MCF 10A (cell line): ENCODE results near the gene NR2C2. TPM values are rescaled to one million over a fixed set of nuclear protein-coding genes. Genes with fewer than 3 reads are reported as not detected.

ENCODE experiments used
- Bru-seq: library from RNA; stranded (reverse); fragments of 400-500 nt; gene quantifications from one replicate; lab custom pipeline; 2021; lab: Mats Ljungman, UMichigan
- BruChase-seq, 2 experiments: library from RNA; stranded (reverse); fragments of 400-500 nt; gene quantifications; one replicate each; lab custom pipeline; 2021; lab: Mats Ljungman, UMichigan
- BruUV-seq: library from RNA; stranded (reverse); fragments of 400-500 nt; replicated peaks from 2 replicates; lab custom pipeline; 2021; lab: Mats Ljungman, UMichigan
- CTCF ChIA-PET: fragments of 300-600 bp; sonication (Branson Sonifier 250); formaldehyde crosslinking; extraction: SDS; loops from one replicate; lab custom pipeline; 2021; ENCODE audit warnings: antibody characterized with exemption, inconsistent platforms; lab: Yijun Ruan, JAX
- POLR2A ChIA-PET: fragments of 300-600, 350-650 bp; sonication (Branson Sonifier 250); formaldehyde crosslinking; extraction: SDS; loops from one replicate; lab custom pipeline; 2020; ENCODE audit warnings: antibody characterized with exemption, inconsistent platforms; lab: Yijun Ruan, JAX
- DNase-seq: peaks from one replicate; pipeline ENCODE4 v3.0.0-alpha.2; 2018; ENCODE audit not compliant: unreplicated experiment
- H3K27ac Mint-ChIP-seq: one replicate; pipeline ENCODE4 v1.8.0; 2022; ENCODE audit warnings: mild to moderate bottlenecking, low read depth, mixed read lengths; ENCODE audit not compliant: unreplicated experiment
- H3K27me3 Mint-ChIP-seq: one replicate; pipeline ENCODE4 v1.8.0; 2022; ENCODE audit warnings: mixed read lengths; ENCODE audit not compliant: insufficient read depth, unreplicated experiment
- H3K36me3 Mint-ChIP-seq: one replicate; pipeline ENCODE4 v1.8.0; 2022; ENCODE audit warnings: mild to moderate bottlenecking, moderate library complexity, mixed read lengths; ENCODE audit not compliant: insufficient read depth, unreplicated experiment
- H3K4me1 Mint-ChIP-seq: one replicate; pipeline ENCODE4 v1.8.0; 2022; ENCODE audit warnings: mixed read lengths; ENCODE audit not compliant: insufficient read depth, unreplicated experiment
- H3K4me3 Mint-ChIP-seq: one replicate; pipeline ENCODE4 v1.8.0; 2022; ENCODE audit warnings: mild to moderate bottlenecking, moderate library complexity, mixed read lengths; ENCODE audit not compliant: unreplicated experiment
- H3K9me3 Mint-ChIP-seq: one replicate; pipeline ENCODE4 v1.8.0; 2022; ENCODE audit warnings: mixed read lengths; ENCODE audit not compliant: unreplicated experiment
- intact Hi-C: fragments of 100-400 bp; cut with micrococcal nuclease; formaldehyde crosslinking; loops from 2 replicates; pipeline ENCODE4 v1.14.1; 2022
- long read RNA-seq: library from polyadenylated mRNA; stranded (forward); transcript quantifications from one replicate; pipeline ENCODE4 v2.0.0, GENCODE V29; 2022
- total RNA-seq: library from RNA; stranded (reverse); gene quantifications from 2 replicates; pipeline ENCODE4 v1.2.3, GENCODE V29; 2022
- TF ChIP-seq, protein P1 (sequence below): fragments of 200-600 bp; IDR thresholded peaks from one replicate; pipeline ENCODE4 v1.8.0; 2022; ENCODE audit warnings: antibody characterized with exemption, mild to moderate bottlenecking; ENCODE audit not compliant: unreplicated experiment

Gene NR2C2
- total RNA-seq = 42.4 and 45.2 TPM in 2 replicates
- percentile 80 among the genes with signal in this experiment for Bru-seq, nascent RNA
- percentile 85 among the genes with signal in this experiment for BruChase-seq, experiment 1, labeled RNA remaining after a 6-hour chase
- BruChase-seq, experiment 2, labeled RNA remaining after a 2-hour chase = percentile 83 among the genes with signal in this experiment
- long read RNA-seq, full-length matches to known transcripts = 6 of 21 reads
- long read RNA-seq, partial matches to known transcripts = 3 of 21 reads
- long read RNA-seq, other reads (novel, unspliced or antisense) = 12 of 21 reads

GRCh38 chr3:14947100-14947885, at the start of gene NR2C2:
TSS of gene NR2C2 (plus strand) at chr3:14947583. CDS start at chr3:15003915, 56,332 bp downstream.
- Mint-ChIP-seq H3K27ac (peak within 1 kb of the TSS; percentile 99), H3K9me3 (no peaks in the 10 kb centered on the region), H3K27me3 (no peaks in the 10 kb centered on the region), H3K4me3 (peak within 1 kb of the TSS; percentile 99), H3K36me3 (peaks cover 41% of the 10 kb centered on the region), H3K4me1 (peaks cover 24% of the 10 kb centered on the region)
- TF ChIP-seq, protein P1, sequence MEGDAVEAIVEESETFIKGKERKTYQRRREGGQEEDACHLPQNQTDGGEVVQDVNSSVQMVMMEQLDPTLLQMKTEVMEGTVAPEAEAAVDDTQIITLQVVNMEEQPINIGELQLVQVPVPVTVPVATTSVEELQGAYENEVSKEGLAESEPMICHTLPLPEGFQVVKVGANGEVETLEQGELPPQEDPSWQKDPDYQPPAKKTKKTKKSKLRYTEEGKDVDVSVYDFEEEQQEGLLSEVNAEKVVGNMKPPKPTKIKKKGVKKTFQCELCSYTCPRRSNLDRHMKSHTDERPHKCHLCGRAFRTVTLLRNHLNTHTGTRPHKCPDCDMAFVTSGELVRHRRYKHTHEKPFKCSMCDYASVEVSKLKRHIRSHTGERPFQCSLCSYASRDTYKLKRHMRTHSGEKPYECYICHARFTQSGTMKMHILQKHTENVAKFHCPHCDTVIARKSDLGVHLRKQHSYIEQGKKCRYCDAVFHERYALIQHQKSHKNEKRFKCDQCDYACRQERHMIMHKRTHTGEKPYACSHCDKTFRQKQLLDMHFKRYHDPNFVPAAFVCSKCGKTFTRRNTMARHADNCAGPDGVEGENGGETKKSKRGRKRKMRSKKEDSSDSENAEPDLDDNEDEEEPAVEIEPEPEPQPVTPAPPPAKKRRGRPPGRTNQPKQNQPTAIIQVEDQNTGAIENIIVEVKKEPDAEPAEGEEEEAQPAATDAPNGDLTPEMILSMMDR = no peak
- BruUV-seq = no TSS peak
- intact Hi-C loops = no loop called here
- ChIA-PET CTCF (interaction anchor here (0.7 to 1.6 kb wide), 5 partner anchors 10 to 1440 kb away, joined by 3 to 4 read pairs (median 3); no protein-coding TSS in a partner anchor), POLR2A (interaction anchor here (0.6 to 2.7 kb wide), 19 partner anchors 9 to 823 kb away, joined by 3 to 13 read pairs (median 5); partner anchors contain the start of genes CAPN7, CCDC174, CHCHD4 and MRPS25)
- DNase-seq = peak; percentile 79

DNA sequence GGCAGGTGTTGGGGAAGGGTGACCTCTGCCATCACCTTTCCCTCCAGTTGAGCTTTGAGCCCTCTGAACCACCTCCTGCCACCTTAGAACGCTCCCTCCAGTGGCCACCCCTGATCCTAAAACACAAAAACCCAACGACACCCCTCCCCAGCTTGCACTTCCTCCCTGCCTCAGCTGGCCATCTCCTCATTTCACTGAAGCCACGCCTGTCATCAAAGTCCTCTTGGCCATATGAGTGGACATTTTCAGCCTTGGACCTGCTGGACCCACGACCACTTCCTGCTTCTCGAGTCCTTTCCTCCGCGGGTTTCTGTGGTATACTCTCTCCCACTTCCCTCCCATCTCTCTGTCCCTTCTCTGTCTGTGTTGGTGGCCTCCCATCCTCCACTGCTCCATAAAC, 48.5 kb upstream of the NR2C2 start:
- DNase-seq = no peak
- TF ChIP-seq, protein P1 = no peak
- no peak overlapping the region for H3K4me3 Mint-ChIP-seq
- BruUV-seq = no TSS peak
- CTCF ChIA-PET = interaction anchor here (1.0 kb wide), 1 partner anchor 82 kb away, joined by 3 read pairs; no protein-coding TSS in a partner anchor
- intact Hi-C loops = no loop called here
- H3K4me1 Mint-ChIP-seq = no peaks in the 10 kb centered on the region
- POLR2A ChIA-PET = interaction anchor here (0.6 kb wide), 1 partner anchor 42 kb away, joined by 3 read pairs; no protein-coding TSS in a partner anchor
- peaks cover 75% of the 10 kb centered on the region for H3K27me3 Mint-ChIP-seq
- no peaks in the 10 kb centered on the region for H3K9me3 Mint-ChIP-seq
- no peak overlapping the region for H3K27ac Mint-ChIP-seq
- no peaks in the 10 kb centered on the region for H3K36me3 Mint-ChIP-seq

- Mint-ChIP-seq H3K27me3 (peaks cover 75% of the 10 kb centered on the region), H3K4me1 (no peaks in the 10 kb centered on the region), H3K27ac (no peak overlapping the region), H3K4me3 (no peak overlapping the region), H3K9me3 (peaks cover 4% of the 10 kb centered on the region), H3K36me3 (no peaks in the 10 kb centered on the region)
- POLR2A ChIA-PET = no interaction called here
- no TSS peak for BruUV-seq
- TF ChIP-seq, protein P1 = no peak
- intact Hi-C loops = no loop called here
- CTCF ChIA-PET = no interaction called here
- DNase-seq = no peak
Observed at GRCh38 chr3:14899993-14900618, 47.3 kb upstream of the NR2C2 start.
